Mucosa of descending colon (tissue), 3 donors: ENCODE data around the gene GPD1. TPM values are rescaled to one million over a fixed set of nuclear protein-coding genes. Genes with fewer than 3 reads are reported as not detected.
"Not testable (repeated sequence)": the region's sequence is repeated elsewhere in the genome, so short reads cannot be mapped to it uniquely, and the experiment has no call there.

Source experiments
- ATAC-seq: fragments of 200-7000 bp; cut with Tn5 transposase; one replicate; pipeline ENCODE4 v1.9.1; 2020; ENCODE audit warnings: mild to moderate bottlenecking, moderate library complexity
- DNase-seq, 3 donors: peaks; one replicate each; pipeline ENCODE4 v3.0.0-alpha.2; 2020
- H3K36me3 ChIP-seq: fragments of 200-600 bp; one replicate; pipeline ENCODE4 v1.8.0; 2021; ENCODE audit warnings: low read depth, mild to moderate bottlenecking
- H3K4me1 ChIP-seq: fragments of 200-600 bp; one replicate; pipeline ENCODE4 v1.8.0; 2021; ENCODE audit warnings: low read depth, mild to moderate bottlenecking
- H3K4me3 ChIP-seq: fragments of 200-600 bp; one replicate; pipeline ENCODE4 v1.8.0; 2021; ENCODE audit warnings: mild to moderate bottlenecking
- H3K9me3 ChIP-seq: fragments of 200-600 bp; one replicate; pipeline ENCODE4 v1.8.0; 2021; ENCODE audit warnings: mild to moderate bottlenecking
- CTCF ChIP-seq: fragments of 200-600 bp; IDR thresholded peaks from one replicate; pipeline ENCODE4 v1.8.0; 2022; ENCODE audit warnings: antibody characterized with exemption, mild to moderate bottlenecking
- intact Hi-C, 2 donors: fragments of 100-400 bp; cut with DNase I in 1 of 2; cut with micrococcal nuclease in 1 of 2; formaldehyde crosslinking; loops; one replicate each; pipeline versions ENCODE4 v1.11.0 to v1.11.1; 2022; cut with DNase I, micrococcal nuclease
- total RNA-seq, 3 donors: library from RNA; stranded (reverse); fragmentation: NEBNext Ultra II Directional in 2 of 3; extraction: Animal tissue kit (Norgen Biotek cat#: 25700) in 2 of 3; gene quantifications; one replicate each; pipeline versions ENCODE4 v1.2.1 to v1.2.4, GENCODE V29; 2021 to 2023
- donor health status: DM: no; HTN: no; CAD: no; lungs with moderate emphysema.
- donor health status: DM: no; HTN: no; CAD: no.
- donor health status: DM: no; HTN: yes; CAD: no.

Gene GPD1
- total RNA-seq, 3 donors from 2014 or later: 1.7 to 4.1 (median 1.9) TPM

- no peak for TF ChIP-seq CTCF
- no peak overlapping the region for H3K4me3 ChIP-seq
- H3K9me3 ChIP-seq: no peaks in the 10 kb centered on the region
- H3K4me1 ChIP-seq: no peaks in the 10 kb centered on the region
- DNase-seq (no peak), ATAC-seq (no peak)
- no peaks in the 10 kb centered on the region for H3K36me3 ChIP-seq
- intact Hi-C loops: no loop called here
These were observed 47.4 kb downstream of the GPD1 start for GRCh38 chr12:50151047-50151687.

DNA sequence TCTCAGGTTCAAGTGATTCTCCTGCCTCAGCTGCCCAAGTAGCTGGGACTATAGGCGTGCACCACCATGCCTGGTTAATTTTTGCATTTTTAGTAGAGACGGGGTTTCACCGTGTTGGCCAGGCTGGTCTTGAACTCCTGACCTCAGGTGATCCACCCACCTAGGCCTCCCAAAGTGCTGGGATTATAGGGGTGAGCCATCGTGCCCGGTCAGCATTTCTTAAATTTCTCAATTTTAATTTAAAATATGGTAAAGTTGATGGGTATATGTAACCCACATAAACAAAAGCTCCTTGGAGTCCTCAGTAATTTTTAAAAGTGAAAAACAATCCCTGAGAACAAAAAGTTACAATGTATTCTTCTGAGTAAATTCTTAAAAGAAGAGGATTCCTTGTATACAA lies 51.1 kb downstream of the GPD1 start:
- intact Hi-C loops, H3K4me3 ChIP-seq, DNase-seq, H3K36me3 ChIP-seq, ATAC-seq, H3K9me3 ChIP-seq, H3K4me1 ChIP-seq: not testable (repeated sequence)

DNA sequence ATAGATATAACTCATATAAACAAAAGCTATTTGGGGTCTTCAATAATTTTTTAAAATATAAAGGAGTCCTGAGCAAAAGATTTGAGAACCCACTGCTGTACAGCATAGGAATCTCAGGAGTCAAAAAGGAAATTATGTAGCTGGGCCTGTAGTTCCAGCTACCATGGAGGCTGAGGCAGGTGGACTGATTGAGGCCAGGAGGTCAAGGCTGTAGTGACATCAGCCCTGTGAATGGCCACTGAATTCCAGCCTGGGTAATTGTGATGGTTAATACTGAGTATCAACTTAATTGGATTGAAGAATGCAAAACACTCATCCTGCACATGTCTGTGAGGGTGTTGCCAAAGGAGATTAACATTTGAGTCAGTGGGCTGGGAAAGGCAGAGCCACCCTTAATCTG lies 52.8 kb downstream of the GPD1 start:
- no peaks in the 10 kb centered on the region for H3K9me3 ChIP-seq
- no peak overlapping the region for H3K4me3 ChIP-seq
- no peaks in the 10 kb centered on the region for H3K36me3 ChIP-seq
- TF ChIP-seq CTCF: no peak
- H3K4me1 ChIP-seq: no peaks in the 10 kb centered on the region
- no peak for ATAC-seq
- intact Hi-C loops: no loop called here
- DNase-seq: no peak

GRCh38 chr12:50157259-50157658 lies 53.5 kb downstream of the GPD1 start:
- H3K4me3 ChIP-seq: no peak overlapping the region
- DNase-seq (no peak), ATAC-seq (no peak)
- intact Hi-C loops: no loop called here
- no peaks in the 10 kb centered on the region for H3K36me3 ChIP-seq
- no peaks in the 10 kb centered on the region for H3K4me1 ChIP-seq
- TF ChIP-seq CTCF: no peak
- no peaks in the 10 kb centered on the region for H3K9me3 ChIP-seq

DNA sequence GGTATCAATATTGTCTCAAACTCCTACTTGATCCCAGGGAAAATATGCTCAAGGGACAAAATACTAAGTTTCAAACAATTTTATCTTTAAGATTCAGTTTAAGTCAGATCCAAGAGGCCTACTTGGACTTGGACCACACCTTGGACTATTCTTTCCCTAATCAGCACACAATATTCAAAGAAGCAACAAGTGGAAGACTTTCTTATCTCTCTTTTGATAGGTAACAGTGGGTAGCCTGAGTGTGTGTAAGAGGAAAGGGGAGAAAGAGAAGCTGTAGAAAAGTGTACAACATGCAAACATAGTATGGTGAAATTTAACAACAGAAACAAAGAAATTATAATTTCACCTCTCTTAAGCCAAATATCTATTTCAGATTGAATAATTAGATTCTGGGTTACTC lies 56.8 kb downstream of the GPD1 start:
- Histone ChIP-seq H3K36me3 (no peaks in the 10 kb centered on the region), H3K9me3 (no peaks in the 10 kb centered on the region), H3K4me3 (no peak overlapping the region), H3K4me1 (no peaks in the 10 kb centered on the region)
- no peak for TF ChIP-seq CTCF
- DNase-seq: no peak
- intact Hi-C loops: no loop called here
- ATAC-seq: no peak

Other genes starting within 250 kb of the GPD1 start
- 10 to 100 TPM in 1 of 3 donors, 1 to 10 TPM in 1, under 1 TPM in 1; 0.67 to 12.9 (median 2.5) TPM for gene FAIM2, start 200.1 kb upstream of the GPD1 start, total RNA-seq
- gene AQP2, start 153.3 kb upstream of the GPD1 start, total RNA-seq: not detected
- not detected for gene AQP5, start 142.1 kb upstream of the GPD1 start, total RNA-seq
- gene AQP6, start 131.1 kb upstream of the GPD1 start, total RNA-seq: under 1 TPM in 1 of 3 donors, not detected in 2; 0.54 TPM
- gene RACGAP1, start 78.5 kb upstream of the GPD1 start, total RNA-seq: 10 to 100 TPM; 16.0 to 45.5 (median 34.4) TPM
- gene ASIC1, start 46.4 kb upstream of the GPD1 start, total RNA-seq: 1 to 10 TPM in 2 of 3 donors, under 1 TPM in 1; 0.35 to 9.9 (median 1.7) TPM
- 10 to 100 TPM; 34.2 to 44.9 (median 38.9) TPM for gene SMARCD1, start 18.7 kb upstream of the GPD1 start, total RNA-seq
- 10 to 100 TPM; 72.2 to 89.8 (median 74.9) TPM for gene COX14, start 8.2 kb downstream of the GPD1 start, total RNA-seq
- 10 to 100 TPM; 21.0 to 26.2 (median 23.0) TPM for gene CERS5, start 63.4 kb downstream of the GPD1 start, total RNA-seq
- 100 to 1,000 TPM; 155 to 364 (median 249) TPM for gene LIMA1, start 179.5 kb downstream of the GPD1 start, total RNA-seq